22Rv1 (cell line): ENCODE results near the gene EVI5.

Experiments
- ZFX ChIP-seq: fragments of 450-650 bp; IDR thresholded peaks from 2 replicates; pipeline ENCODE4 v1.6.1; 2017; ENCODE audit warnings: antibody characterized with exemption, borderline replicate concordance
- TF ChIP-seq, protein P1 (sequence below): fragments of 450-650 bp; IDR thresholded peaks from 2 replicates; pipeline ENCODE4 v1.5.1; 2017; ENCODE audit warnings: mild to moderate bottlenecking

DNA sequence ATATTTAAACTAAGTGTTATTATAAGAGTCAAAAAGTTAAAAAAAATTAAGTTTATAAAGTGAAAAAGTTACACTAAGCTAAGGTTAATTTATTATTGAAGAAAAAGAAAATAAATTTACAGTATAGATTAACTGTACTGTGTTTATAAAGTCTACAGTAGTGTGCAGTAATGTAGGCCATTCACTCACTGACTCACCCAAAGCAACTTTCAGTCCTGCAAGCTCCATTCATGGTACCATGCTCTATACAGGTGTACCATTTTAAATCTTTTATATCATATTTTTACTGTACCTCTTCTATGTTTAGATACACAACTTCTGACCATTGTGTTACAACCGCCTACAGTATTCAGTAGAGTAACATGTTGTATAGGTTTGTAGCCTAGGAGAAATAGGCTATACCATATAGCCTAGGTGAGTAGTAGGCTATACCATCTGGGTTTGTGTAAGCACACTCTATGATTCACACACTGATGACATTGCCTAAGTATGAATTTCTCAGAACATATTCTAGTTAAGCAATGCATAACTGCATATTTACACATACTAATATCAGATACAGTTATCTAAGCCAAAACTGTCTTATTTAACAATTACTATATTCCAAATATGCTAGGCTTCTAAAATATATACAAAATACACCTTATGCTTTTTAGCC, 217.6 kb downstream of the EVI5 start:
- TF ChIP-seq, protein P1, sequence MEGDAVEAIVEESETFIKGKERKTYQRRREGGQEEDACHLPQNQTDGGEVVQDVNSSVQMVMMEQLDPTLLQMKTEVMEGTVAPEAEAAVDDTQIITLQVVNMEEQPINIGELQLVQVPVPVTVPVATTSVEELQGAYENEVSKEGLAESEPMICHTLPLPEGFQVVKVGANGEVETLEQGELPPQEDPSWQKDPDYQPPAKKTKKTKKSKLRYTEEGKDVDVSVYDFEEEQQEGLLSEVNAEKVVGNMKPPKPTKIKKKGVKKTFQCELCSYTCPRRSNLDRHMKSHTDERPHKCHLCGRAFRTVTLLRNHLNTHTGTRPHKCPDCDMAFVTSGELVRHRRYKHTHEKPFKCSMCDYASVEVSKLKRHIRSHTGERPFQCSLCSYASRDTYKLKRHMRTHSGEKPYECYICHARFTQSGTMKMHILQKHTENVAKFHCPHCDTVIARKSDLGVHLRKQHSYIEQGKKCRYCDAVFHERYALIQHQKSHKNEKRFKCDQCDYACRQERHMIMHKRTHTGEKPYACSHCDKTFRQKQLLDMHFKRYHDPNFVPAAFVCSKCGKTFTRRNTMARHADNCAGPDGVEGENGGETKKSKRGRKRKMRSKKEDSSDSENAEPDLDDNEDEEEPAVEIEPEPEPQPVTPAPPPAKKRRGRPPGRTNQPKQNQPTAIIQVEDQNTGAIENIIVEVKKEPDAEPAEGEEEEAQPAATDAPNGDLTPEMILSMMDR, result no peak
- no peak for TF ChIP-seq ZFX
